DMS 273 treated with DMSO at 0.1 percent for 48 hours (cell line): ENCODE results near the gene TCP10L.
A peak's percentile ranks its signal among the peaks of the same experiment; 100 is the strongest.
"Not testable (repeated sequence)": the region's sequence is repeated elsewhere in the genome, so short reads cannot be mapped to it uniquely, and the experiment has no call there.

Source experiments
- DNase-seq: peaks from one replicate; lab custom pipeline; 2025; lab: John Stamatoyannopoulos, UW

Gene TCP10L

GRCh38 chr21:32585970-32586369 is 647 bp upstream of the TCP10L start:
- no peak for DNase-seq

GRCh38 chr21:32584472-32584871 is 851 bp downstream of the TCP10L start:
- no peak for DNase-seq

- DNase-seq, result no peak
Measured at GRCh38 chr21:32581732-32582131, 3.6 kb downstream of the TCP10L start.

GRCh38 chr21:32580949-32581348 is 4.4 kb downstream of the TCP10L start:
- no peak for DNase-seq

GRCh38 chr21:32578107-32578691 is 7.1 kb downstream of the TCP10L start:
- DNase-seq, result no peak

GRCh38 chr21:32576011-32576410 is 9.3 kb downstream of the TCP10L start:
- no peak for DNase-seq

- DNase-seq, result no peak
Measured at GRCh38 chr21:32574946-32575925, 10.1 kb downstream of the TCP10L start.

GRCh38 chr21:32572574-32573420 is 12.5 kb downstream of the TCP10L start:
- peak; percentile 15 for DNase-seq

- no peak for DNase-seq
Measured at GRCh38 chr21:32570456-32570855, 14.9 kb downstream of the TCP10L start.

GRCh38 chr21:32569261-32570230 is 15.8 kb downstream of the TCP10L start:
- DNase-seq, result peak; percentile 69

GRCh38 chr21:32567626-32568025 is 17.7 kb downstream of the TCP10L start:
- DNase-seq, result no peak

- no peak for DNase-seq
Measured at GRCh38 chr21:32566741-32567389, 18.5 kb downstream of the TCP10L start.

GRCh38 chr21:32565856-32566465 is 19.4 kb downstream of the TCP10L start:
- DNase-seq, result no peak

- no peak for DNase-seq
Measured at GRCh38 chr21:32562915-32563314, 22.4 kb downstream of the TCP10L start.

- DNase-seq, result peak; percentile 40
Measured at GRCh38 chr21:32562426-32562825, 22.9 kb downstream of the TCP10L start.

- DNase-seq, result not testable (repeated sequence)
Measured at GRCh38 chr21:32561476-32561875, 23.8 kb downstream of the TCP10L start.

GRCh38 chr21:32560896-32561295 is 24.4 kb downstream of the TCP10L start:
- DNase-seq, result no peak

- DNase-seq, result no peak
Measured at GRCh38 chr21:32559006-32559610, 26.2 kb downstream of the TCP10L start.

- DNase-seq, result no peak
Measured at GRCh38 chr21:32558106-32558505, 27.2 kb downstream of the TCP10L start.
